Measurements from ENCODE around the gene PEX1.
"Not testable (repeated sequence)": the region's sequence is repeated elsewhere in the genome, so short reads cannot be mapped to it uniquely, and the experiment has no call there.

Gene PEX1

GRCh38 chr7:92504563-92504962, 23.8 kb downstream of the PEX1 start:
- ATAC-seq, result no peak

GRCh38 chr7:92503767-92504166, 24.6 kb downstream of the PEX1 start:
- no peak for DNase-seq
- ATAC-seq, result no peak

More at GRCh38 chr7:92504563-92504962, 23.8 kb downstream of the PEX1 start:
- no peak for DNase-seq

GRCh38 chr7:92498557-92498956, 29.8 kb downstream of the PEX1 start:
- no peak for ATAC-seq

GRCh38 chr7:92496876-92497275, 31.4 kb downstream of the PEX1 start:
- no peak for DNase-seq
- no peak for ATAC-seq

More at GRCh38 chr7:92498557-92498956, 29.8 kb downstream of the PEX1 start:
- no peak for DNase-seq

GRCh38 chr7:92489634-92490033, 38.7 kb downstream of the PEX1 start:
- DNase-seq, result no peak
- ATAC-seq, result no peak

- ATAC-seq, result no peak
- no peak for DNase-seq
Observed at GRCh38 chr7:92487804-92488203, 40.5 kb downstream of the PEX1 start.

- no peak for ATAC-seq
- no peak for DNase-seq
Observed at GRCh38 chr7:92485974-92486373, 42.3 kb downstream of the PEX1 start.

- DNase-seq (no peak), ATAC-seq (no peak)
Observed at GRCh38 chr7:92485267-92485892, 42.9 kb downstream of the PEX1 start.

GRCh38 chr7:92484226-92484625, 44.1 kb downstream of the PEX1 start:
- not testable (repeated sequence) for DNase-seq, ATAC-seq

GRCh38 chr7:92483624-92484023, 44.7 kb downstream of the PEX1 start:
- ATAC-seq, DNase-seq: not testable (repeated sequence)

- ATAC-seq, DNase-seq: not testable (repeated sequence)
Observed at GRCh38 chr7:92479146-92479545, 49.2 kb downstream of the PEX1 start.

GRCh38 chr7:92478711-92479110, 49.6 kb downstream of the PEX1 start:
- no peak for ATAC-seq
- no peak for DNase-seq

- ATAC-seq, result no peak
- no peak for DNase-seq
Observed at GRCh38 chr7:92478095-92478494, 50.2 kb downstream of the PEX1 start.

GRCh38 chr7:92477681-92478080, 50.6 kb downstream of the PEX1 start, which contains the start of gene ERVW-1:
TSS of gene ERVW-1 (minus strand) at chr7:92477946. CDS start at chr7:92470381, 7,565 bp downstream.
- not testable (repeated sequence) for DNase-seq, ATAC-seq

- not testable (repeated sequence) for ATAC-seq, DNase-seq
Observed at GRCh38 chr7:92475851-92476590, 52.3 kb downstream of the PEX1 start.

- not testable (repeated sequence) for DNase-seq, ATAC-seq
Observed at GRCh38 chr7:92475261-92475770, 53.0 kb downstream of the PEX1 start.

GRCh38 chr7:92473989-92474388, 54.3 kb downstream of the PEX1 start:
- not testable (repeated sequence) for ATAC-seq, DNase-seq

- ATAC-seq, DNase-seq: not testable (repeated sequence)
Observed at GRCh38 chr7:92468589-92468988, 59.7 kb downstream of the PEX1 start.

GRCh38 chr7:92466682-92467081, 61.6 kb downstream of the PEX1 start:
- ATAC-seq, result no peak
- DNase-seq, result no peak

GRCh38 chr7:92464515-92464914, 63.8 kb downstream of the PEX1 start:
- DNase-seq, result no peak
- no peak for ATAC-seq

- no peak for DNase-seq
- no peak for ATAC-seq
Observed at GRCh38 chr7:92462560-92462959, 65.8 kb downstream of the PEX1 start.

GRCh38 chr7:92461027-92462003, 67.0 kb downstream of the PEX1 start:
- ATAC-seq (no peak), DNase-seq (peak; percentile 19)

All from stimulated activated naive CD8-positive, alpha-beta T cell treated with anti-CD3 and anti-CD28 coated beads, Interleukin-15, Interleukin-2, amounts not matched to agents 100 U/mL and 50 U/mL, for 24 hours (primary cell).